Thymus (tissue), 2 donors: Measurements from ENCODE around the gene SNRPA1. TPM values are rescaled to one million over a fixed set of nuclear protein-coding genes. Genes with fewer than 3 reads are reported as not detected.

Experiments
- polyA plus RNA-seq: library from polyadenylated mRNA; stranded (reverse); fragments of 200-250 nt; gene quantifications from one replicate; pipeline ENCODE4 v1.2.3, GENCODE V29; 2013
- total RNA-seq: library from RNA; stranded (reverse); fragments of 120-200 nt; gene quantifications from one replicate; pipeline ENCODE4 v1.2.4, GENCODE V29; 2013
- donor health status: healthy.

Gene SNRPA1
- total and polyA plus RNA-seq, 2 donors, result 47.7 to 71.4 TPM

Other genes starting within 250 kb of the SNRPA1 start
- 13.1 TPM for gene CHSY1, start 43.2 kb downstream of the SNRPA1 start, total RNA-seq
- 14.9 TPM for gene CHSY1, start 43.2 kb downstream of the SNRPA1 start, polyA plus RNA-seq
- 26.4 TPM for gene SELENOS, start 17.8 kb downstream of the SNRPA1 start, total RNA-seq
- gene SELENOS, start 17.8 kb downstream of the SNRPA1 start, polyA plus RNA-seq, result 64.5 TPM
- 10.5 TPM for gene PCSK6, start 194.5 kb upstream of the SNRPA1 start, total RNA-seq
- 10.1 TPM for gene PCSK6, start 194.5 kb upstream of the SNRPA1 start, polyA plus RNA-seq